Mesendoderm (in vitro differentiated cells): ENCODE measurements around the gene PTH2.

Experiments used
- DNase-seq: peaks from one replicate; pipeline ENCODE4 v3.0.0; 2013
- H2AK5ac ChIP-seq: 2 replicates; pipeline ENCODE4 v1.6.1; 2013; ENCODE audit warnings: low read length, inconsistent platforms
- H2BK120ac ChIP-seq: 2 replicates; pipeline ENCODE4 v1.6.1; 2013; ENCODE audit warnings: low read depth, mild to moderate bottlenecking, low read length, moderate library complexity, mixed read lengths
- H2BK15ac ChIP-seq: replicated peaks from 2 replicates; pipeline ENCODE4 v1.6.1; 2013; ENCODE audit warnings: low read depth, mild to moderate bottlenecking, moderate library complexity
- H2BK5ac ChIP-seq: 2 replicates; pipeline ENCODE4 v1.6.1; 2013; ENCODE audit warnings: low read length, inconsistent platforms
- H3K18ac ChIP-seq: 2 replicates; pipeline ENCODE4 v1.6.1; 2013; ENCODE audit warnings: mild to moderate bottlenecking, low read length, mixed read lengths
- H3K23ac ChIP-seq: one replicate; pipeline ENCODE4 v1.6.1; 2013; ENCODE audit warnings: low read length
- H3K27ac ChIP-seq: 2 replicates; pipeline ENCODE4 v1.5.1; 2013; ENCODE audit warnings: low read depth, mild to moderate bottlenecking, inconsistent platforms, low read length, moderate library complexity
- H3K27me3 ChIP-seq: 2 replicates; pipeline ENCODE4 v1.6.1; 2013; ENCODE audit warnings: low read length, control low read depth, mild to moderate bottlenecking, inconsistent platforms; ENCODE audit not compliant: insufficient read depth, poor library complexity
- H3K36me3 ChIP-seq: 2 replicates; pipeline ENCODE4 v1.6.1; 2013; ENCODE audit warnings: low read length, inconsistent platforms; ENCODE audit not compliant: control insufficient read depth, insufficient read depth
- H3K4ac ChIP-seq: one replicate; pipeline ENCODE4 v1.6.1; 2013; ENCODE audit warnings: low read depth, mild to moderate bottlenecking, low read length, moderate library complexity
- H3K4me1 ChIP-seq: 2 replicates; pipeline ENCODE4 v1.6.1; 2013; ENCODE audit warnings: low read depth, low read length, inconsistent platforms; ENCODE audit not compliant: control insufficient read depth
- H3K4me2 ChIP-seq: 2 replicates; pipeline ENCODE4 v1.6.1; 2013; ENCODE audit warnings: low read length
- H3K4me3 ChIP-seq: 2 replicates; pipeline ENCODE4 v1.5.1; 2013; ENCODE audit warnings: mild to moderate bottlenecking, low read length
- H3K56ac ChIP-seq: one replicate; pipeline ENCODE4 v1.6.1; 2013; ENCODE audit warnings: low read length
- H3K79me1 ChIP-seq: 2 replicates; pipeline ENCODE4 v1.6.1; 2013; ENCODE audit warnings: low read length, inconsistent platforms
- H3K79me2 ChIP-seq: 2 replicates; pipeline ENCODE4 v1.6.1; 2013; ENCODE audit warnings: mild to moderate bottlenecking, low read length; ENCODE audit not compliant: control insufficient read depth, insufficient read depth
- H3K9ac ChIP-seq: 2 replicates; pipeline ENCODE4 v1.6.1; 2013; ENCODE audit warnings: low read length, inconsistent platforms
- H4K5ac ChIP-seq: one replicate; pipeline ENCODE4 v1.6.1; 2013; ENCODE audit warnings: low read length
- H4K8ac ChIP-seq: one replicate; pipeline ENCODE4 v1.6.1; 2013; ENCODE audit warnings: low read depth, mild to moderate bottlenecking, control low read depth, low read length, moderate library complexity
- WGBS: extraction: QIAGEN DNeasy Blood & Tissue Kit; methylation state at CpG from one replicate; pipeline ENCODE4 v1.1.7; 2013; ENCODE audit warnings: low lambda C conversion rate, missing lambda C conversion rate; ENCODE audit not compliant: insufficient coverage; ENCODE audit errors: extremely low coverage; 5-methylcytosine and 5-hydroxymethylcytosine counted together

PTH2 gene

DNA sequence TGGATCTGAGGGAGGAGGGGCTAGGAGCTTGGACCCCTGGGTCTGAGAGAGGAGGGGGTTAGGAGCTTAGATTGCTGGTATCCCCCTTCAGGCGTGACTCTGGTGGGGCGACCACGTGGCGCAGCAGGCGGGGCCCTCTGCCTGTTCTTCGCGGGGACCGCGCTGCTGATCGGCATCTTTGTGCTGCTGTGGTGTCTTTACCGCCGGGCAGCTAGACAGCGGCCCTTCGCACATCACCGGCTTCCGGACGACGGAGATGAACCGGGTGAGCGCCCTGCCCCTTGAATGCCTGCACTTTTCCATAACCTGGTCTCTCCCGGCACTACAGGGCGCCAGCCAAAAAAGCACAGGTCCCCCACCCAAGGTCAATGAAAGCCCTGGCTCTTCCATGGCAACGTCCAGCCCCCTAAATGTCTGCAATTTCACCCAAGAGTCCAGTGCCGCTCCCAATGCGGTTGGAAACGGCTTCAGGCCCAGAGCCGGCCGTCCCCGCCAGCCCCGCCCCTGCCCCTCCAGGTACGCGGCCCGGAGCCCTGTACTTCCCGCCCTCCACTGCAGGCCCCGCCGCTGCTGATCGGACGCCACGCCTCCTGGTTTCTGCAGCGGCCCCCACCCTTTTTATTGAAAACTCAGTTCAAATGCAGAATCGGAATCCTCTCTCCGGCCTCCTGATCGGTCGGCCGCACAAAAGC, 4.8 kb upstream of the PTH2 start:
- no peak overlapping the region for H2AK5ac ChIP-seq
- no CpG with 5 or more reads among the region's 45 CpGs for WGBS
- peak; percentile 60 for DNase-seq
- H2BK5ac ChIP-seq = no peak overlapping the region
- H3K18ac ChIP-seq = peak overlapping the region; percentile 15
- H3K36me3 ChIP-seq = no peaks in the 10 kb centered on the region
- H3K27me3 ChIP-seq = peaks cover 26% of the 10 kb centered on the region
- H2BK120ac ChIP-seq = no peak overlapping the region
- H3K4ac ChIP-seq = no peak overlapping the region
- no peaks in the 10 kb centered on the region for H3K79me1 ChIP-seq
- peak overlapping the region; percentile 43 for H3K4me2 ChIP-seq
- H3K4me3 ChIP-seq = peak overlapping the region; percentile 14
- H3K56ac ChIP-seq = peak overlapping the region; percentile 79
- H3K79me2 ChIP-seq = no peaks in the 10 kb centered on the region
- H4K5ac ChIP-seq = no peak overlapping the region
- H3K4me1 ChIP-seq = no peaks in the 10 kb centered on the region
- H2BK15ac ChIP-seq = no peak overlapping the region
- H3K23ac ChIP-seq = no peak overlapping the region
- no peak overlapping the region for H3K27ac ChIP-seq
- peak overlapping the region; percentile 57 for H3K9ac ChIP-seq
- H4K8ac ChIP-seq = no peak overlapping the region

DNA sequence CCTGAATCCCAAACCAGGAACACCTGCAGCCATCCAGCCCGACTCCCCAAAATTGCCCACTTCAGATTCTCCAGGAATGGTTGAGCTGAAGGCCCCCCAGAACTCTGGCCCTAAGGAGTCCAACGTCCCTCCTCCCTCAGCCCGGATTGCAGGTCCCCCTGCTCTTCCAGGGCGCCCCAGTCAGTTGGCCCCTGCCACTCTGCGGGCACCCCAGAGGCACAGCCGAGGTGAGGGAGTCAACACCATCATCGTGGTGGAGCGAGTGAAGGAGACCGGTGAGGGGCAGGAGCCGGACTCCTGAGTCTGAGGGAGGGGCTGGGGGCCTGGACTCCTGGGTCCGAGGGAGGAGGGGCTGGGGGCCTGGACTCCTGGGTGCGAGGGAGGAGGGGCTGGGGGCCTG, 4.1 kb upstream of the PTH2 start:
- Histone ChIP-seq H3K4me1 (no peaks in the 10 kb centered on the region), H2BK5ac (no peak overlapping the region), H4K5ac (no peak overlapping the region), H3K27me3 (peaks cover 33% of the 10 kb centered on the region), H3K9ac (no peak overlapping the region), H4K8ac (no peak overlapping the region), H3K79me1 (no peaks in the 10 kb centered on the region), H3K4ac (no peak overlapping the region), H3K27ac (no peak overlapping the region), H2BK15ac (no peak overlapping the region), H2BK120ac (no peak overlapping the region), H3K36me3 (no peaks in the 10 kb centered on the region), H3K4me2 (no peak overlapping the region), H2AK5ac (no peak overlapping the region), H3K79me2 (no peaks in the 10 kb centered on the region), H3K4me3 (no peak overlapping the region), H3K23ac (no peak overlapping the region), H3K18ac (no peak overlapping the region), H3K56ac (no peak overlapping the region)
- no peak for DNase-seq
- WGBS = no CpG with 5 or more reads among the region's 12 CpGs

DNA sequence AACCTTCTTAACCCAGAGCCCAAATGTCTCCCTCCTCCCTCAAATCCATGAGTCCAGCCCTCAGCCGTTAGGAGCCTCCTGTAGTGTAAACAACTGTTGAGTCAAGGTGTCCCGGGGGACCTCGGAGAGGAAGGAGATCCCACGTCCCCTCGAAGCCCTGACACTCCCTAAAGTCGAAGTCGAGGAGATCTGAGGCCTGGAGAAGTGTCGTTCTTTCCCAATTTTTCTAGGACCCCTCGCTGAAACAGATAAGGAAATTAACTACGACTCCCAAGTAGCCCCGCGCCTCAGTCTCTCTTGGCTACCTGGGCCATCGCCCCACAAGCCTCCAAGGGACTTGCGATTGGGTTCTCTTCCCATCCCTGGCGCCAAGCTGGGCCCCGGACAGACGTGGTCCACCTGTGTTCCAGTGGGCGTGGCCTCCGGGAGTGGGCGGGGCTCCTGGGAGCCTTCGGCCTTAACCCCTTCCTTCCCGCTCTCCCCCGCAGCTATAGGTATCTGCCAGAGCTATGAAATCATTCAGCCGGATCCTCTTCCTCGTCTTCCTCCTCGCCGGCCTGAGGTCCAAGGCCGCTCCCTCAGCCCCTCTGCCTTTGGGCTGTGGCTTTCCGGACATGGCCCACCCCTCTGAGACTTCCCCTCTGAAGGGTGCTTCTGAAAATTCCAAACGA, 2.8 kb upstream of the PTH2 start:
- H3K4ac ChIP-seq = no peak overlapping the region
- H3K79me2 ChIP-seq = no peaks in the 10 kb centered on the region
- no peak overlapping the region for H3K4me3 ChIP-seq
- no peak overlapping the region for H4K8ac ChIP-seq
- H3K27ac ChIP-seq = no peak overlapping the region
- H3K56ac ChIP-seq = no peak overlapping the region
- H3K4me1 ChIP-seq = no peaks in the 10 kb centered on the region
- H2BK120ac ChIP-seq = no peak overlapping the region
- no peaks in the 10 kb centered on the region for H3K36me3 ChIP-seq
- H4K5ac ChIP-seq = no peak overlapping the region
- peak; percentile 71 for DNase-seq
- H2AK5ac ChIP-seq = no peak overlapping the region
- no peaks in the 10 kb centered on the region for H3K79me1 ChIP-seq
- no peak overlapping the region for H3K9ac ChIP-seq
- H2BK5ac ChIP-seq = no peak overlapping the region
- no peak overlapping the region for H3K18ac ChIP-seq
- H3K23ac ChIP-seq = no peak overlapping the region
- peaks cover 43% of the 10 kb centered on the region for H3K27me3 ChIP-seq
- no peak overlapping the region for H3K4me2 ChIP-seq
- H2BK15ac ChIP-seq = no peak overlapping the region
- WGBS = no CpG with 5 or more reads among the region's 30 CpGs

DNA sequence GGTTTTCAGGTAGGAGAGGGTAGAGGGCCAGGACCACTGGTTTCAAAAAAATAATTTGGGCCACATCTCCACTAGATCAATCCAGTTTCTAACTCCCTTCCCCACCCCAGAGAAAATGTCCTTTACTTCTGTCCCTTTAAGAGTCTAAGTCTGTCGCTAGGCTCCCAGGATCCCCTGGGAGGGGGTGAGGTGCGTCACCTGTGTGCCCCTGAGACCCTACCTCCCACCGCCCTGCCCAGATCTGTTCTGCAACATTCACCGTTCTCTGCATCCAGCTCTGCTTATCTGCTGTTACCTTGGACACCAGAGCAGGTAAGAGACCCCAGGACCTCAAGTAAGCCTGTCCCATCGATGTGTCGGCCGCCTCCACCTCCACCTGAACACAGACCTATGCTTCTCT, 1.9 kb upstream of the PTH2 start, which contains the start of gene GFY:
TSS of gene GFY (plus strand) at position 211 of the 400 bp plus-strand sequence. CDS start 1,043 bp downstream, outside the sequence.
- no peak within 1 kb of the TSS for H3K4me3 ChIP-seq
- WGBS = no CpG with 5 or more reads among the region's 7 CpGs

DNA sequence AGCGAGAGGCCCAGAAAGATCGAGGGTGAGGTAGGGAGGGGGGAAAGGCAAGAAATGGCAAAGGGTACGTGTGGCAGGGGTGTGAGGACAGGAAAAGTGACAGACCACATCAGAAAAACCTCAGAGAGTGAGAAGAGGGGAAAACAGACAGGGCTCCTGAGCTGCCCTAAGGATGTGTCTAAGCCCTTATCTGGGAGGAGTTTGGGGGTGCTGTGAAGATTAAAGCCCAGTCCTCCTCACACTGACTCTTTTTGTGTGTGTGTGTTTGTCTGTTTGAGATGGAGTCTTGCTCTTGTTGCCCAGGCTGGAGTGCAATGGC, 703 bp upstream of the PTH2 start:
- no peaks in the 10 kb centered on the region for H3K79me1 ChIP-seq
- H4K8ac ChIP-seq = no peak overlapping the region
- no peaks in the 10 kb centered on the region for H3K36me3 ChIP-seq
- no peak overlapping the region for H3K18ac ChIP-seq
- no peak overlapping the region for H3K27ac ChIP-seq
- WGBS = no CpG with 5 or more reads among the region's 3 CpGs
- no peak overlapping the region for H3K56ac ChIP-seq
- no peak overlapping the region for H3K9ac ChIP-seq
- H4K5ac ChIP-seq = no peak overlapping the region
- H2BK15ac ChIP-seq = no peak overlapping the region
- H2AK5ac ChIP-seq = no peak overlapping the region
- no peak overlapping the region for H2BK120ac ChIP-seq
- H3K27me3 ChIP-seq = peaks cover 43% of the 10 kb centered on the region
- H3K4ac ChIP-seq = no peak overlapping the region
- DNase-seq = no peak
- no peak overlapping the region for H2BK5ac ChIP-seq
- no peak overlapping the region for H3K4me3 ChIP-seq
- H3K23ac ChIP-seq = peak overlapping the region; percentile 66
- no peak overlapping the region for H3K4me2 ChIP-seq
- no peaks in the 10 kb centered on the region for H3K4me1 ChIP-seq
- H3K79me2 ChIP-seq = no peaks in the 10 kb centered on the region

More for the DNA sequence above, 1.9 kb upstream of the PTH2 start, which contains the start of gene GFY:
- Histone ChIP-seq H3K79me1 (no peaks in the 10 kb centered on the region), H3K27me3 (peaks cover 43% of the 10 kb centered on the region), H3K79me2 (no peaks in the 10 kb centered on the region), H3K36me3 (no peaks in the 10 kb centered on the region), H3K18ac (no peak within 1 kb of the TSS), H2BK5ac (no peak within 1 kb of the TSS), H3K9ac (no peak within 1 kb of the TSS), H3K4ac (no peak within 1 kb of the TSS), H2AK5ac (no peak within 1 kb of the TSS), H4K5ac (no peak within 1 kb of the TSS), H2BK120ac (no peak within 1 kb of the TSS), H4K8ac (no peak within 1 kb of the TSS), H3K23ac (no peak within 1 kb of the TSS), H3K56ac (no peak within 1 kb of the TSS), H2BK15ac (no peak within 1 kb of the TSS), H3K4me1 (no peaks in the 10 kb centered on the region), H3K4me2 (no peak within 1 kb of the TSS), H3K27ac (no peak within 1 kb of the TSS)
- DNase-seq = no peak
